ENCODE results near the gene APCDD1L.

The APCDD1L gene

DNA sequence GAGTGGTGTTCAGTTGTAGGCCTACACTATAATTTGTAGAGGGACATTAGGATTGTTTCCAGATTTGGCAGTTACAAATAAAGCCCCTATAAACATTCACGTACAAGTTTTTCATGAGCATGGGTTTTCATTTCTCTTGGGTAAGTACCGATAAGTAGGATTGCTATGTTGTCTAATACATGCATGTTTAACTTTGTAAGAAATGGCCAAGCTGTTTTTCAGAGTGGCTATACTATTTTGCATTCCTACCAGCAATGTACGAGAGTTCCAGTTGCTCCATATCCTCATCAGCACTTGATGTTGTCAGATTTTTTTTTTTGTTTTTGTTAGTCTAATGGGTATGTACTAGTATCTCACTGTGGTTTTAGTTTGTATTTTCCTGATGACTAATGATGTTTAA, 11.2 kb upstream of the APCDD1L start:
- peaks cover 8% of the 10 kb centered on the region for H3K4me1 ChIP-seq
- no peaks in the 10 kb centered on the region for H3K36me3 ChIP-seq
- H3K27me3 ChIP-seq: no peaks in the 10 kb centered on the region
- H3K4me3 ChIP-seq (ENCODE audit: low read depth, low read length): no peak overlapping the region
- DNase-seq: no peak
- TF ChIP-seq, protein P1, sequence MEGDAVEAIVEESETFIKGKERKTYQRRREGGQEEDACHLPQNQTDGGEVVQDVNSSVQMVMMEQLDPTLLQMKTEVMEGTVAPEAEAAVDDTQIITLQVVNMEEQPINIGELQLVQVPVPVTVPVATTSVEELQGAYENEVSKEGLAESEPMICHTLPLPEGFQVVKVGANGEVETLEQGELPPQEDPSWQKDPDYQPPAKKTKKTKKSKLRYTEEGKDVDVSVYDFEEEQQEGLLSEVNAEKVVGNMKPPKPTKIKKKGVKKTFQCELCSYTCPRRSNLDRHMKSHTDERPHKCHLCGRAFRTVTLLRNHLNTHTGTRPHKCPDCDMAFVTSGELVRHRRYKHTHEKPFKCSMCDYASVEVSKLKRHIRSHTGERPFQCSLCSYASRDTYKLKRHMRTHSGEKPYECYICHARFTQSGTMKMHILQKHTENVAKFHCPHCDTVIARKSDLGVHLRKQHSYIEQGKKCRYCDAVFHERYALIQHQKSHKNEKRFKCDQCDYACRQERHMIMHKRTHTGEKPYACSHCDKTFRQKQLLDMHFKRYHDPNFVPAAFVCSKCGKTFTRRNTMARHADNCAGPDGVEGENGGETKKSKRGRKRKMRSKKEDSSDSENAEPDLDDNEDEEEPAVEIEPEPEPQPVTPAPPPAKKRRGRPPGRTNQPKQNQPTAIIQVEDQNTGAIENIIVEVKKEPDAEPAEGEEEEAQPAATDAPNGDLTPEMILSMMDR (IDR thresholded peaks at IDR 0.05; ENCODE audit: low read depth, low read length): no peak
- H3K9me3 ChIP-seq: no peaks in the 10 kb centered on the region; the same call in 1 of the 2 replicates

DNA sequence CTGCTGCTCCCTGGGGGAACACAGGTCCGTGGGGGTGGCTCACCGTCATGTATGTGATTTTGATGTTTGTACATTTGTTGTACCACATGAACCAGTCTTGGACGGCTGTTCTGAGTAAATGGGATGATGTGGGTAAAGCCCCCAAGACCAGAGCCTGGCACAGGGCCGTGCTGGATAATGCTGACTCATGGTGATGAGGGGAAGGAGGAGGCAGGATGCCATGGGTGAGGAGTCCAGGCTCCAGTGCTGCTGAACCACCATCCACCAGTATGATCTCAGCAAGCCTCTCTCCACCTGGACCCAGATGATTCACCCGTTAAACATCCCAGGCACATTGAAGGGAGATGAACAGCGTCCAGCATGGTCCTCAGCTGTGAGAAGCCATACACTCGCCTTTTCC, 9.6 kb upstream of the APCDD1L start:
- Histone ChIP-seq H3K9me3 (no peaks in the 10 kb centered on the region), H3K4me3 (ENCODE audit: low read depth, low read length) (no peak overlapping the region), H3K36me3 (no peaks in the 10 kb centered on the region), H3K4me1 (peaks cover 8% of the 10 kb centered on the region), H3K27me3 (no peaks in the 10 kb centered on the region)
- DNase-seq: no peak
- TF ChIP-seq, protein P1 (IDR thresholded peaks at IDR 0.05; ENCODE audit: low read depth, low read length): no peak

DNA sequence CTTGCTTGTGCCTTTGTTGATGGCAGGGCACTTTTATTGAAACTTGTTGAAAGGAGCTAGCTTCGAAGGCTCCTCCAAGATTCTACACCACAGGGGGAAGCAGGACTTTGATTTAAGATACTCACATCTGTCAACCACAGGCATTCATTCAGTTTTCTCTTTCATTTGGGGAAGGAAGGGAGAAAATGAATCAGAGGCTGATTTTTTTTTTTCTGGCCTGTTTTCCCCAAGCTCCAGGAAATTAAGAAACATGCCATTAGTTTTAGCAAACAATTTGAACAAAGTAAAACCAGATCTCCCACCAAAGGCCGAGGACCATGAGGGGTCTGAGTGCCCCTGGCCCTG, 8.7 kb upstream of the APCDD1L start:
- Histone ChIP-seq H3K4me3 (ENCODE audit: low read depth, low read length) (no peak overlapping the region), H3K4me1 (peaks cover 8% of the 10 kb centered on the region), H3K9me3 (no peaks in the 10 kb centered on the region), H3K27me3 (no peaks in the 10 kb centered on the region), H3K36me3 (no peaks in the 10 kb centered on the region)
- no peak for DNase-seq
- TF ChIP-seq, protein P1 (IDR thresholded peaks at IDR 0.05; ENCODE audit: low read depth, low read length): no peak

DNA sequence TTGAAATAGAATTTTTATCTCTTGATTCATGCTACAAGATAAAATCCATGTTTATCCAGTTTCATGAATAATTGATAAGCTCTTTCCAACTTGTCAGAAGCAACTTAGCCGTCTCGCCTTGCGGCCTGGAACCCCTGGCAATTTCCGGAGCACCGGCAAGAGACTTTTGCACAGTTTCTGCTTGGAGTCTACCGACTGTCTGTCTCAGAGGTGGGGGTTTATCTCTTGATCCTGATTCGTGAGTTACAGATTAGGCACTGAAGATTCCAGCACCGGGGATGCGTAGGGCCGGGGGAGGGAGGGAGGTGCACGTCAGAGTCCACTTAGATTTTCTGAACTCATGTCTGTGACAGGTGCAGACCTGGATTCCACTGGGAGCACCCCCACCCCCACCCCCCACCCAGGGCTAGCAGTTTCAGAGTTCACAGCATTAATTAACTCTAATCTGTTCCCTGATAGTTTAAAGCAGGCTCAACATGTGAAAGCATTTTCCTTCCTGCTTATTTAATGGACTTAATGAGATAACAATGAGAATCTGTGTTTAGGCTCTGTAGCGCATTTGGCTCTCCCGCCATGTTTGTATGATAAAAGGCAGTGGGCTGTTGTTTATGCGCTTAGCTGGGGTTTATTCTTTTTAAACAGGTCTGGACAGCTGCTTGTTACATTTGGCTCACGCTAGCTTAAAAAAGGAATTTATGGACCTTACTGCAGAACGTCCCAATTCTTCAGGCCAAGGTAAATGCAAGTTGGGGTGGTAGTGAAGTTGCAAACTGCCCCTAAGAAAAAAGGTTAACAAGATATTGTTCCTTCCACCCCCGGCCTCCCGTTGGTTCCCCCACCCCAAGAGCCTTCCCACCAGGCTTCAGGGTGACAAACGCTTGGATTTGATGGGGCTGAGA, 8.1 kb upstream of the APCDD1L start:
- DNase-seq: no peak
- Histone ChIP-seq H3K36me3 (no peaks in the 10 kb centered on the region), H3K4me1 (peaks cover 8% of the 10 kb centered on the region), H3K9me3 (no peaks in the 10 kb centered on the region), H3K4me3 (ENCODE audit: low read depth, low read length) (no peak overlapping the region; the same call in 1 of the 2 replicates), H3K27me3 (no peaks in the 10 kb centered on the region)
- TF ChIP-seq, protein P1 (IDR thresholded peaks at IDR 0.05; ENCODE audit: low read depth, low read length): no peak

DNA sequence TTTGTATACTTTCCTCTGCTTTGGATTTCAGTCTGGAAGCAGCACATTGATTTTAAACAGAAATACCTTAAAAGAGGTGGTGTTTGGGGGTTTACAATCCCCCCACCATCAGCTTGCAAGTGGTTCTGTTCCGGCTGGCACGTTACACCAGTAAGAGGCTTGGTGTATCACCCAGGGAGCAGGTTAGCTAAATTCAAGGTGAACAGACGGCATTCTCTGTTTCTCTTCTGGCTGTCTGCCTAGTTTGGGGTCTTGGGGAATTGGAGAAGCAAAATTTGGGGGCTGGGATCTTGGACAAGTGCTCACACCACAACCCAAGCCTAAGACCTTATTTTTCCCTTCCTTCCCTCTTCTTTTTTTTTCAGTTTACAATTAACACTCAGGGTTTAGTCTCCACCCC, 7.5 kb upstream of the APCDD1L start:
- H3K9me3 ChIP-seq: no peaks in the 10 kb centered on the region
- peaks cover 8% of the 10 kb centered on the region for H3K4me1 ChIP-seq
- H3K4me3 ChIP-seq (ENCODE audit: low read depth, low read length): no peak overlapping the region
- TF ChIP-seq, protein P1 (IDR thresholded peaks at IDR 0.05; ENCODE audit: low read depth, low read length): no peak
- no peak for DNase-seq
- H3K27me3 ChIP-seq: no peaks in the 10 kb centered on the region
- no peaks in the 10 kb centered on the region for H3K36me3 ChIP-seq

DNA sequence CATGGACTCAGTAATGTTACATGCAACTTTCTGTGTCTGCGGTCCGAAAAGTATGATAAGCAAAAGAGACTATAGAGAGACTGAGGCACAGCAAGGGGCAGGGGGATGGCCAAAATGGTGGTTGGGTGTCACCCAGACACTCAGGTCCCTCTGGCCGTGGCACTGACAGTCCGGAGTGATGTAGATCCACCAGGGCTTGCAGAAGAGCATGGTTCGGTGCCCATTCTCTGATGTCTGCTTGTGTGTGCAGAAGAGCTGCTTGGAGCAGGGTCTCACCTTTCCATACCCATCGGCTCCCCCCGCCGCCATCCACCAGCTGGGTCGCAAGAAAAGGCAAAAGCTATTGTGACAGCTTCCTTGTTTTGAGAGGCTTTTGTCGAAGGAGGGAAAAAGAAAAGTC, 6.6 kb upstream of the APCDD1L start:
- H3K27me3 ChIP-seq: no peaks in the 10 kb centered on the region
- no peak for DNase-seq
- TF ChIP-seq, protein P1 (IDR thresholded peaks at IDR 0.05; ENCODE audit: low read depth, low read length): no peak
- H3K36me3 ChIP-seq: no peaks in the 10 kb centered on the region
- H3K4me1 ChIP-seq: peaks cover 8% of the 10 kb centered on the region
- no peaks in the 10 kb centered on the region for H3K9me3 ChIP-seq
- no peak overlapping the region for H3K4me3 ChIP-seq (ENCODE audit: low read depth, low read length)
